H9 (cell line): ENCODE results near the gene EEF2K. TPM values are rescaled to one million over a fixed set of nuclear protein-coding genes. Genes with fewer than 3 reads are reported as not detected.

Experiments
- DNase-seq: peaks from one replicate; pipeline ENCODE4 v3.0.0-alpha.2; 2017
- H2AFZ ChIP-seq: one replicate; pipeline ENCODE4 v1.6.1; 2013; ENCODE audit warnings: mild to moderate bottlenecking, low read length, control low read depth, moderate library complexity
- H2AK5ac ChIP-seq: 2 replicates; pipeline ENCODE4 v1.6.1; 2013; ENCODE audit warnings: low read length, control low read depth, mixed read lengths; ENCODE audit not compliant: insufficient read length
- H2BK120ac ChIP-seq: one replicate; pipeline ENCODE4 v1.6.1; 2013; ENCODE audit warnings: low read depth, mild to moderate bottlenecking, low read length, control low read depth, inconsistent platforms; ENCODE audit not compliant: poor library complexity, severe bottlenecking
- H2BK12ac ChIP-seq: 2 replicates; pipeline ENCODE4 v1.6.1; 2013; ENCODE audit warnings: low read length, control low read depth, mixed read lengths, low read depth; ENCODE audit not compliant: insufficient read length
- H2BK15ac ChIP-seq: 2 replicates; pipeline ENCODE4 v1.6.1; 2013; ENCODE audit warnings: low read depth, low read length, control low read depth
- H2BK20ac ChIP-seq: one replicate; pipeline ENCODE4 v1.6.1; 2013; ENCODE audit warnings: low read depth, mild to moderate bottlenecking, low read length, control low read depth, inconsistent platforms; ENCODE audit not compliant: poor library complexity, severe bottlenecking
- H2BK5ac ChIP-seq: 2 replicates; pipeline ENCODE4 v1.6.1; 2013; ENCODE audit warnings: low read length, control low read depth, mixed read lengths; ENCODE audit not compliant: insufficient read length
- H3K14ac ChIP-seq: 2 replicates; pipeline ENCODE4 v1.6.1; 2013; ENCODE audit warnings: low read length, control low read depth; ENCODE audit not compliant: insufficient read depth
- H3K18ac ChIP-seq: 2 replicates; pipeline ENCODE4 v1.6.1; 2013; ENCODE audit warnings: low read depth, mild to moderate bottlenecking, mixed read lengths, low read length, control low read depth; ENCODE audit not compliant: insufficient read length
- H3K23ac ChIP-seq: 2 replicates; pipeline ENCODE4 v1.6.1; 2013; ENCODE audit warnings: low read length, control low read depth, mixed read lengths, low read depth; ENCODE audit not compliant: insufficient read length
- H3K23me2 ChIP-seq: 2 replicates; pipeline ENCODE4 v1.6.1; 2013; ENCODE audit warnings: low read depth, mild to moderate bottlenecking, mixed read lengths, low read length, control low read depth; ENCODE audit not compliant: insufficient read length, poor library complexity, severe bottlenecking
- H3K27ac ChIP-seq: 2 replicates; pipeline ENCODE4 v1.5.1; 2013; ENCODE audit warnings: low read length, control low read depth, mixed read lengths, low read depth; ENCODE audit not compliant: insufficient read length
- H3K27me3 ChIP-seq: 2 replicates; pipeline ENCODE4 v1.6.1; 2013; ENCODE audit warnings: low read length, control low read depth, inconsistent platforms; ENCODE audit not compliant: insufficient read depth
- H3K4ac ChIP-seq: 2 replicates; pipeline ENCODE4 v1.6.1; 2013; ENCODE audit warnings: low read depth, mild to moderate bottlenecking, control low read depth, inconsistent platforms, low read length, moderate library complexity
- H3K4me1 ChIP-seq: 2 replicates; pipeline ENCODE4 v1.6.1; 2013; ENCODE audit warnings: low read length, control low read depth, inconsistent platforms; ENCODE audit not compliant: insufficient read depth
- H3K4me2 ChIP-seq: 2 replicates; pipeline ENCODE4 v1.6.1; 2013; ENCODE audit warnings: low read length, control low read depth, mixed read lengths; ENCODE audit not compliant: insufficient read length, insufficient read depth
- H3K56ac ChIP-seq: 2 replicates; pipeline ENCODE4 v1.6.1; 2013; ENCODE audit warnings: low read depth, mild to moderate bottlenecking, mixed read lengths, low read length, control low read depth; ENCODE audit not compliant: insufficient read length
- H3K79me1 ChIP-seq: 2 replicates; pipeline ENCODE4 v1.6.1; 2013; ENCODE audit warnings: low read depth, mild to moderate bottlenecking, moderate library complexity, low read length, control low read depth, inconsistent platforms; ENCODE audit not compliant: insufficient read depth, poor library complexity, severe bottlenecking
- H3K79me2 ChIP-seq: 2 replicates; pipeline ENCODE4 v1.6.1; 2013; ENCODE audit warnings: low read length, control low read depth, inconsistent platforms; ENCODE audit not compliant: insufficient read depth
- H3K9ac ChIP-seq: 2 replicates; pipeline ENCODE4 v1.6.1; 2013; ENCODE audit warnings: low read length, control low read depth, mixed read lengths; ENCODE audit not compliant: insufficient read length; ENCODE audit errors: extremely low read depth
- H3K9me3 ChIP-seq: one replicate; pipeline ENCODE4 v1.6.1; 2013; ENCODE audit warnings: low read depth, low read length, inconsistent platforms; ENCODE audit not compliant: control insufficient read depth
- H3T11ph ChIP-seq: one replicate; pipeline ENCODE4 v1.6.1; 2013; ENCODE audit warnings: mild to moderate bottlenecking, low read length, control low read depth, inconsistent platforms
- H4K20me1 ChIP-seq: one replicate; pipeline ENCODE4 v1.6.1; 2013; ENCODE audit not compliant: control insufficient read depth, insufficient read length, insufficient read depth
- H4K5ac ChIP-seq: 2 replicates; pipeline ENCODE4 v1.6.1; 2013; ENCODE audit warnings: low read depth, mild to moderate bottlenecking, mixed read lengths, low read length, control low read depth; ENCODE audit not compliant: insufficient read length
- H4K8ac ChIP-seq: replicated peaks from 2 replicates; pipeline ENCODE4 v1.6.1; 2013; ENCODE audit warnings: low read length, control low read depth, mixed read lengths, low read depth; ENCODE audit not compliant: insufficient read length
- H4K91ac ChIP-seq: 2 replicates; pipeline ENCODE4 v1.6.1; 2013; ENCODE audit warnings: low read depth, mild to moderate bottlenecking, moderate library complexity, mixed read lengths, low read length, control low read depth; ENCODE audit not compliant: insufficient read length
- H3K27ac Mint-ChIP-seq, 3 experiments: 2 replicates in 2 of 3; 3 replicates in 1 of 3; pipeline ENCODE4 v1.8.0; 2020 to 2021; ENCODE audit warnings: mixed read lengths in 3 of 3, mild to moderate bottlenecking in 1 of 3, moderate library complexity in 1 of 3
- H3K27me3 Mint-ChIP-seq: 2 replicates; pipeline ENCODE4 v1.8.0; 2021; ENCODE audit warnings: low read depth, mild to moderate bottlenecking, moderate library complexity, mixed read lengths
- H3K36me3 Mint-ChIP-seq, 3 experiments: 2 replicates in 2 of 3; 3 replicates in 1 of 3; pipeline ENCODE4 v1.8.0; 2020 to 2021; ENCODE audit warnings: low read depth in 3 of 3, mixed read lengths in 3 of 3; ENCODE audit not compliant: insufficient read depth in 1 of 3
- H3K4me1 Mint-ChIP-seq, 2 experiments: 2 replicates each; pipeline ENCODE4 v1.8.0; 2020; ENCODE audit warnings: mixed read lengths in 2 of 2
- H3K4me3 Mint-ChIP-seq, 2 experiments: 2 replicates in 1 of 2; 3 replicates in 1 of 2; pipeline ENCODE4 v1.8.0; 2020 to 2021; ENCODE audit warnings: mild to moderate bottlenecking in 2 of 2, mixed read lengths in 2 of 2, moderate library complexity in 1 of 2
- H3K9me3 Mint-ChIP-seq, 2 experiments: 2 replicates in 1 of 2; 3 replicates in 1 of 2; pipeline ENCODE4 v1.8.0; 2020; ENCODE audit warnings: mild to moderate bottlenecking in 2 of 2, mixed read lengths in 2 of 2, moderate library complexity in 1 of 2
- WGBS: extraction: QIAGEN DNeasy Blood & Tissue Kit; methylation state at CpG from one replicate; pipeline ENCODE4 v1.1.7; 2013; ENCODE audit warnings: missing lambda C conversion rate, low lambda C conversion rate, mixed read lengths; ENCODE audit not compliant: insufficient read length; ENCODE audit errors: extremely low coverage; 5-methylcytosine and 5-hydroxymethylcytosine counted together
- total RNA-seq: library from RNA; stranded (reverse); gene quantifications from 2 replicates; pipeline ENCODE4 v1.2.1, GENCODE V29; 2021
- TF ChIP-seq, protein P1 (sequence below): fragments of 200-600 bp; sonication (generic); conservative IDR thresholded peaks from 3 replicates; pipeline ENCODE4 v1.8.0; 2021; ENCODE audit warnings: antibody characterized with exemption, mild to moderate bottlenecking

The EEF2K gene
- total RNA-seq, 1 experiment from 2014 or later, result 20.7 TPM

GRCh38 chr16:22164482-22164881 lies 41.6 kb upstream of the EEF2K start:
- H2AFZ ChIP-seq, result no peak overlapping the region
- H4K91ac ChIP-seq, result no peak overlapping the region
- H4K8ac ChIP-seq, result no peak overlapping the region
- H3K79me1 ChIP-seq, result no peaks in the 10 kb centered on the region
- no peaks in the 10 kb centered on the region for H3K4me1 ChIP-seq
- H3K56ac ChIP-seq, result no peak overlapping the region
- H2BK120ac ChIP-seq, result no peak overlapping the region
- no peaks in the 10 kb centered on the region for H3K9me3 ChIP-seq
- no peak overlapping the region for H4K5ac ChIP-seq
- no peak overlapping the region for H3T11ph ChIP-seq
- Mint-ChIP-seq H3K36me3 (peaks cover 0 to 4% (median 0%) of the 10 kb centered on the region in 3 experiments; a peak in 3 of 7 replicates), H3K27me3 (peaks cover 43% of the 10 kb centered on the region), H3K9me3 (no peaks in the 10 kb centered on the region; a peak in 2 of 5 replicates), H3K4me1 (peaks cover 0 to 2% of the 10 kb centered on the region in 2 experiments; a peak in 1 of 4 replicates), H3K27ac (no peak overlapping the region), H3K4me3 (no peak overlapping the region)
- no peak overlapping the region for H3K27ac ChIP-seq
- H3K27me3 ChIP-seq, result no peaks in the 10 kb centered on the region; the same call in 1 of the 2 replicates
- DNase-seq, result no peak
- no peak overlapping the region for H2BK15ac ChIP-seq
- no peak overlapping the region for H2AK5ac ChIP-seq
- H2BK12ac ChIP-seq, result no peak overlapping the region
- no peaks in the 10 kb centered on the region for H3K79me2 ChIP-seq
- WGBS, result no CpG with 5 or more reads among the region's 5 CpGs
- H3K14ac ChIP-seq, result no peak overlapping the region
- H3K23me2 ChIP-seq, result no peaks in the 10 kb centered on the region
- H4K20me1 ChIP-seq, result no peaks in the 10 kb centered on the region
- H3K18ac ChIP-seq, result no peak overlapping the region
- H2BK20ac ChIP-seq, result no peak overlapping the region
- TF ChIP-seq, protein P1, sequence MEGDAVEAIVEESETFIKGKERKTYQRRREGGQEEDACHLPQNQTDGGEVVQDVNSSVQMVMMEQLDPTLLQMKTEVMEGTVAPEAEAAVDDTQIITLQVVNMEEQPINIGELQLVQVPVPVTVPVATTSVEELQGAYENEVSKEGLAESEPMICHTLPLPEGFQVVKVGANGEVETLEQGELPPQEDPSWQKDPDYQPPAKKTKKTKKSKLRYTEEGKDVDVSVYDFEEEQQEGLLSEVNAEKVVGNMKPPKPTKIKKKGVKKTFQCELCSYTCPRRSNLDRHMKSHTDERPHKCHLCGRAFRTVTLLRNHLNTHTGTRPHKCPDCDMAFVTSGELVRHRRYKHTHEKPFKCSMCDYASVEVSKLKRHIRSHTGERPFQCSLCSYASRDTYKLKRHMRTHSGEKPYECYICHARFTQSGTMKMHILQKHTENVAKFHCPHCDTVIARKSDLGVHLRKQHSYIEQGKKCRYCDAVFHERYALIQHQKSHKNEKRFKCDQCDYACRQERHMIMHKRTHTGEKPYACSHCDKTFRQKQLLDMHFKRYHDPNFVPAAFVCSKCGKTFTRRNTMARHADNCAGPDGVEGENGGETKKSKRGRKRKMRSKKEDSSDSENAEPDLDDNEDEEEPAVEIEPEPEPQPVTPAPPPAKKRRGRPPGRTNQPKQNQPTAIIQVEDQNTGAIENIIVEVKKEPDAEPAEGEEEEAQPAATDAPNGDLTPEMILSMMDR, result no peak
- no peak overlapping the region for H3K23ac ChIP-seq
- no peak overlapping the region for H3K9ac ChIP-seq
- no peak overlapping the region for H3K4me2 ChIP-seq
- H3K4ac ChIP-seq, result no peak overlapping the region
- H2BK5ac ChIP-seq, result no peak overlapping the region
